IMR-90 (cell line): ENCODE results near the gene LY9. TPM values are rescaled to one million over a fixed set of nuclear protein-coding genes. Genes with fewer than 3 reads are reported as not detected.

Source experiments
- ATAC-seq: fragments of 200-7000 bp; cut with Tn5 transposase; 2 replicates; pipeline ENCODE4 v1.9.1; 2020; ENCODE audit warnings: low read depth, mild to moderate bottlenecking, moderate library complexity
- BruUV-seq: library from RNA; stranded (reverse); fragments of 400-500 nt; replicated peaks from 2 replicates; lab custom pipeline; 2021; lab: Mats Ljungman, UMichigan
- CTCF ChIA-PET: fragments of 300-600 bp; formaldehyde crosslinking; extraction: SDS; loops from one replicate; lab custom pipeline; 2021; ENCODE audit warnings: antibody characterized with exemption; lab: Yijun Ruan, JAX
- POLR2A ChIA-PET: fragments of 300-600 bp; sonication (Branson Sonifier 250); formaldehyde crosslinking; loops from one replicate; lab custom pipeline; 2022; ENCODE audit warnings: antibody characterized with exemption; ENCODE audit not compliant: unreplicated experiment; lab: Charles Lee
- DNase-seq: peaks from one replicate; pipeline ENCODE4 v3.0.0; 2013
- H2AFZ ChIP-seq: replicated peaks from 2 replicates; pipeline ENCODE3; 2013; ENCODE audit warnings: low read length, mild to moderate bottlenecking; ENCODE audit not compliant: poor library complexity
- H2AK5ac ChIP-seq: 2 replicates; pipeline ENCODE4 v1.6.1; 2013; ENCODE audit warnings: low read depth, low read length, inconsistent platforms
- H2AK9ac ChIP-seq: replicated peaks from 2 replicates; pipeline ENCODE3; 2013; ENCODE audit warnings: mild to moderate bottlenecking, low read depth, low read length, moderate library complexity; ENCODE audit not compliant: poor library complexity
- H2BK120ac ChIP-seq: 2 replicates; pipeline ENCODE4 v1.6.1; 2013; ENCODE audit warnings: low read depth, low read length, inconsistent platforms
- H2BK15ac ChIP-seq: 3 replicates; pipeline ENCODE4 v1.6.1; 2013; ENCODE audit warnings: low read depth, low read length, inconsistent platforms
- H2BK20ac ChIP-seq: 2 replicates; pipeline ENCODE4 v1.6.1; 2013; ENCODE audit warnings: low read depth, mild to moderate bottlenecking, inconsistent platforms, low read length, moderate library complexity
- H2BK5ac ChIP-seq: 2 replicates; pipeline ENCODE4 v1.6.1; 2013; ENCODE audit warnings: mild to moderate bottlenecking, low read depth, low read length, inconsistent platforms; ENCODE audit not compliant: poor library complexity, severe bottlenecking
- H3K14ac ChIP-seq: replicated peaks from 2 replicates; pipeline ENCODE4 v1.6.1; 2013; ENCODE audit warnings: low read depth, low read length, inconsistent platforms
- H3K18ac ChIP-seq: 2 replicates; pipeline ENCODE4 v1.6.1; 2013; ENCODE audit warnings: low read depth, low read length, control low read depth
- H3K23ac ChIP-seq: 2 replicates; pipeline ENCODE4 v1.6.1; 2013; ENCODE audit warnings: low read depth, low read length, inconsistent platforms
- H3K27ac ChIP-seq: 2 replicates; pipeline ENCODE4 v1.5.1; 2013; ENCODE audit warnings: mild to moderate bottlenecking, control low read depth, low read length; ENCODE audit not compliant: insufficient read depth
- H3K27me3 ChIP-seq: 2 replicates; pipeline ENCODE4 v1.6.1; 2013; ENCODE audit warnings: low read length; ENCODE audit not compliant: control insufficient read depth, insufficient read depth
- H3K36me3 ChIP-seq: 2 replicates; pipeline ENCODE4 v1.6.1; 2013; ENCODE audit warnings: low read length, mixed read lengths; ENCODE audit not compliant: control insufficient read depth, insufficient read depth
- H3K4ac ChIP-seq: 2 replicates; pipeline ENCODE4 v1.6.1; 2013; ENCODE audit warnings: low read depth, low read length, inconsistent platforms
- H3K4me1 ChIP-seq: 2 replicates; pipeline ENCODE4 v1.6.1; 2013; ENCODE audit warnings: low read length, mixed read lengths; ENCODE audit not compliant: control insufficient read depth, insufficient read depth
- H3K4me2 ChIP-seq: 2 replicates; pipeline ENCODE4 v1.6.1; 2013; ENCODE audit warnings: low read depth, mild to moderate bottlenecking, control low read depth, low read length, moderate library complexity
- H3K4me3 ChIP-seq: 2 replicates; pipeline ENCODE4 v1.5.1; 2013; ENCODE audit warnings: low read depth, mild to moderate bottlenecking, control low read depth, low read length, moderate library complexity; ENCODE audit not compliant: insufficient read depth
- H3K56ac ChIP-seq: 2 replicates; pipeline ENCODE4 v1.6.1; 2013; ENCODE audit warnings: low read length, inconsistent platforms; ENCODE audit not compliant: insufficient read depth; ENCODE audit errors: extremely low read depth
- H3K79me1 ChIP-seq, 2 experiments: 2 replicates each; pipeline ENCODE4 v1.6.1; 2013; ENCODE audit warnings: low read length in 2 of 2, inconsistent platforms in 1 of 2, low read depth in 1 of 2
- H3K9ac ChIP-seq: 2 replicates; pipeline ENCODE4 v1.6.1; 2013; ENCODE audit warnings: low read depth, low read length, control low read depth
- H3K9me1 ChIP-seq: 2 replicates; pipeline ENCODE4 v1.6.1; 2013; ENCODE audit warnings: low read length, inconsistent platforms; ENCODE audit not compliant: insufficient read depth
- H3K9me3 ChIP-seq: 2 replicates; pipeline ENCODE4 v1.6.1; 2013; ENCODE audit warnings: low read length; ENCODE audit not compliant: control insufficient read depth, insufficient read depth
- H4K20me1 ChIP-seq: 2 replicates; pipeline ENCODE4 v1.6.1; 2013; ENCODE audit warnings: low read length, inconsistent platforms; ENCODE audit not compliant: insufficient read depth
- H4K5ac ChIP-seq: 2 replicates; pipeline ENCODE4 v1.6.1; 2013; ENCODE audit warnings: mild to moderate bottlenecking, low read depth, low read length, control low read depth
- H4K8ac ChIP-seq, 2 experiments: 2 replicates each; pipeline ENCODE4 v1.6.1; 2013; ENCODE audit warnings: low read depth in 2 of 2, low read length in 2 of 2, control low read depth in 1 of 2, inconsistent platforms in 1 of 2
- H4K91ac ChIP-seq: 2 replicates; pipeline ENCODE4 v1.6.1; 2013; ENCODE audit warnings: low read depth, low read length, inconsistent platforms; ENCODE audit not compliant: insufficient read depth
- BHLHE40 ChIP-seq: fragments of 150-350 bp; IDR thresholded peaks from 2 replicates; pipeline ENCODE4 v1.6.1; 2016; ENCODE audit warnings: mild to moderate bottlenecking, low read depth, low read length
- CEBPB ChIP-seq: IDR thresholded peaks from 2 replicates; pipeline ENCODE4 v1.6.1; 2012; ENCODE audit warnings: low read depth, low read length, improper control_type of control experiment
- CHD1 ChIP-seq: IDR thresholded peaks from 2 replicates; pipeline ENCODE4 v1.6.1; 2012; ENCODE audit warnings: low read depth, low read length, improper control_type of control experiment
- ELK1 ChIP-seq: fragments of 150-350 bp; IDR thresholded peaks from 2 replicates; pipeline ENCODE4 v1.6.1; 2016; ENCODE audit warnings: low read depth, mild to moderate bottlenecking, low read length, moderate library complexity, borderline replicate concordance
- FOS ChIP-seq: fragments of 150-350 bp; IDR thresholded peaks from 2 replicates; pipeline ENCODE4 v1.6.1; 2016; ENCODE audit warnings: low read depth, low read length
- MAFK ChIP-seq: IDR thresholded peaks from 2 replicates; pipeline ENCODE4 v1.6.1; 2012; ENCODE audit warnings: low read depth, low read length, improper control_type of control experiment
- MAZ ChIP-seq: IDR thresholded peaks from 2 replicates; pipeline ENCODE4 v1.6.1; 2012; ENCODE audit warnings: low read depth, mild to moderate bottlenecking, low read length, improper control_type of control experiment, moderate library complexity, borderline replicate concordance
- MXI1 ChIP-seq: IDR thresholded peaks from 2 replicates; pipeline ENCODE4 v1.6.1; 2012; ENCODE audit warnings: low read depth, mild to moderate bottlenecking, low read length, moderate library complexity, borderline replicate concordance
- NFE2L2 ChIP-seq: fragments of 150-350 bp; IDR thresholded peaks from 2 replicates; pipeline ENCODE4 v1.6.1; 2016; ENCODE audit warnings: low read depth, mild to moderate bottlenecking, low read length
- POLR2A ChIP-seq: IDR thresholded peaks from 2 replicates; pipeline ENCODE4 v1.6.1; 2012; ENCODE audit warnings: mild to moderate bottlenecking, low read depth, low read length
- RAD21 ChIP-seq: IDR thresholded peaks from 2 replicates; pipeline ENCODE4 v1.6.1; 2012; ENCODE audit warnings: low read length, improper control_type of control experiment
- RCOR1 ChIP-seq: IDR thresholded peaks from 2 replicates; pipeline ENCODE4 v1.6.1; 2012; ENCODE audit warnings: mild to moderate bottlenecking, low read length, improper control_type of control experiment; ENCODE audit not compliant: insufficient replicate concordance
- RFX5 ChIP-seq: IDR thresholded peaks from 2 replicates; pipeline ENCODE4 v1.8.0; 2012; ENCODE audit warnings: low read depth, mild to moderate bottlenecking, low read length, moderate library complexity
- SMC3 ChIP-seq: fragments of 150-350 bp; IDR thresholded peaks from 2 replicates; pipeline ENCODE4 v1.6.1; 2016; ENCODE audit warnings: low read depth, mild to moderate bottlenecking, antibody characterized with exemption, low read length, moderate library complexity
- WGBS, 2 experiments: methylation state at CpG; one replicate each; pipeline versions ENCODE4 v1.1.5 to v1.1.7; 2013; ENCODE audit warnings: missing lambda C conversion rate in 2 of 2; ENCODE audit not compliant: insufficient read length in 1 of 2; ENCODE audit errors: extremely low coverage in 2 of 2; 5-methylcytosine and 5-hydroxymethylcytosine counted together
- dilution Hi-C: fragments of 300-500 bp; cut with HindIII; formaldehyde crosslinking; loops from one replicate; pipeline ENCODE4 v1.14.3; 2018; ENCODE audit warnings: low sequenced_read_pairs; ENCODE audit not compliant: unreplicated experiment
- in situ Hi-C: fragments of 300-500 bp; cut with MboI; formaldehyde crosslinking; loops from 3 replicates; pipeline ENCODE4 v1.14.3; 2019; ENCODE audit warnings: low sequenced_read_pairs, inconsistent platforms, mixed read lengths
- intact Hi-C: fragments of 100-400 bp; cut with micrococcal nuclease; formaldehyde crosslinking; loops from 2 replicates; pipeline ENCODE4 v1.10.0; 2022
- polyA plus RNA-seq, 3 experiments: library from polyadenylated mRNA; depleted of rRNA; stranded (reverse); fragments of >200 nt; gene quantifications; 2 replicates each; pipeline ENCODE4 v1.2.3, GENCODE V29; 2012; ENCODE audit warnings: low replicate concordance in 1 of 3
- total RNA-seq: library from RNA; depleted of rRNA; stranded (reverse); fragments of >200 nt; gene quantifications from 2 replicates; pipeline ENCODE4 v1.2.3, GENCODE V29; 2012
- TF ChIP-seq, protein P1 (sequence below): conservative IDR thresholded peaks from 2 replicates; pipeline ENCODE4 v1.5.1; 2012; ENCODE audit warnings: mild to moderate bottlenecking, low read depth, low read length, improper control_type of control experiment
- TF ChIP-seq, protein P2 (sequence below): fragments of 150-350 bp; IDR thresholded peaks from 2 replicates; pipeline ENCODE4 v1.6.1; 2017; ENCODE audit warnings: mild to moderate bottlenecking, antibody characterized with exemption, low read length, low read depth

The LY9 gene
- total and polyA plus RNA-seq, 2 of the 4 experiments (the other 2 are of a cell fraction), result not detected

- H4K20me1 ChIP-seq, result no peaks in the 10 kb centered on the region
- no peak overlapping the region for H4K91ac ChIP-seq
- POLR2A ChIA-PET, result no interaction called here
These were observed 34.9 kb upstream of the LY9 start for GRCh38 chr1:160761046-160761445.

More at GRCh38 chr1:160761046-160761445, 34.9 kb upstream of the LY9 start:
- Histone ChIP-seq H2BK120ac (no peak overlapping the region), H3K14ac (no peak overlapping the region), H3K9me1 (no peaks in the 10 kb centered on the region), H3K4ac (no peak overlapping the region), H3K36me3 (no peaks in the 10 kb centered on the region), H4K8ac (no peak overlapping the region), H3K9me3 (no peaks in the 10 kb centered on the region), H4K5ac (no peak overlapping the region), H2BK20ac (no peak overlapping the region), H3K23ac (no peak overlapping the region), H2AFZ (no peak overlapping the region), H3K4me3 (no peak overlapping the region), H3K18ac (no peak overlapping the region), H3K56ac (no peak overlapping the region), H2AK9ac (no peak overlapping the region), H2BK5ac (no peak overlapping the region), H3K9ac (no peak overlapping the region), H2BK15ac (no peak overlapping the region), H3K27me3 (no peaks in the 10 kb centered on the region), H3K4me2 (no peak overlapping the region), H3K27ac (no peak overlapping the region), H3K79me1 (no peaks in the 10 kb centered on the region), H2AK5ac (no peak overlapping the region), H3K4me1 (no peaks in the 10 kb centered on the region)
- in situ Hi-C loops, result no loop called here
- intact Hi-C loops, result no loop called here
- TF ChIP-seq CEBPB (no peak), BHLHE40 (no peak), ELK1 (no peak), NFE2L2 (no peak), SMC3 (no peak), RAD21 (no peak), FOS (no peak), RCOR1 (no peak), MXI1 (no peak), MAZ (no peak), RFX5 (no peak), CHD1 (no peak), POLR2A (no peak), MAFK (no peak)
- TF ChIP-seq, protein P1, sequence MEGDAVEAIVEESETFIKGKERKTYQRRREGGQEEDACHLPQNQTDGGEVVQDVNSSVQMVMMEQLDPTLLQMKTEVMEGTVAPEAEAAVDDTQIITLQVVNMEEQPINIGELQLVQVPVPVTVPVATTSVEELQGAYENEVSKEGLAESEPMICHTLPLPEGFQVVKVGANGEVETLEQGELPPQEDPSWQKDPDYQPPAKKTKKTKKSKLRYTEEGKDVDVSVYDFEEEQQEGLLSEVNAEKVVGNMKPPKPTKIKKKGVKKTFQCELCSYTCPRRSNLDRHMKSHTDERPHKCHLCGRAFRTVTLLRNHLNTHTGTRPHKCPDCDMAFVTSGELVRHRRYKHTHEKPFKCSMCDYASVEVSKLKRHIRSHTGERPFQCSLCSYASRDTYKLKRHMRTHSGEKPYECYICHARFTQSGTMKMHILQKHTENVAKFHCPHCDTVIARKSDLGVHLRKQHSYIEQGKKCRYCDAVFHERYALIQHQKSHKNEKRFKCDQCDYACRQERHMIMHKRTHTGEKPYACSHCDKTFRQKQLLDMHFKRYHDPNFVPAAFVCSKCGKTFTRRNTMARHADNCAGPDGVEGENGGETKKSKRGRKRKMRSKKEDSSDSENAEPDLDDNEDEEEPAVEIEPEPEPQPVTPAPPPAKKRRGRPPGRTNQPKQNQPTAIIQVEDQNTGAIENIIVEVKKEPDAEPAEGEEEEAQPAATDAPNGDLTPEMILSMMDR, result no peak
- TF ChIP-seq, protein P2, sequence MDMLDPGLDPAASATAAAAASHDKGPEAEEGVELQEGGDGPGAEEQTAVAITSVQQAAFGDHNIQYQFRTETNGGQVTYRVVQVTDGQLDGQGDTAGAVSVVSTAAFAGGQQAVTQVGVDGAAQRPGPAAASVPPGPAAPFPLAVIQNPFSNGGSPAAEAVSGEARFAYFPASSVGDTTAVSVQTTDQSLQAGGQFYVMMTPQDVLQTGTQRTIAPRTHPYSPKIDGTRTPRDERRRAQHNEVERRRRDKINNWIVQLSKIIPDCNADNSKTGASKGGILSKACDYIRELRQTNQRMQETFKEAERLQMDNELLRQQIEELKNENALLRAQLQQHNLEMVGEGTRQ, result no peak
- WGBS, 2 experiments, result 60% methylated on average over 1 of the region's 4 CpGs; no CpG with 5 or more reads in 1 of the 2 experiments
- no peak for ATAC-seq
- dilution Hi-C loops, result no loop called here
- no TSS peak for BruUV-seq
- CTCF ChIA-PET, result no interaction called here
- DNase-seq, result no peak
